GM12878 (cell line): ENCODE results near the gene UBE2E1. TPM values are rescaled to one million over a fixed set of nuclear protein-coding genes. Genes with fewer than 3 reads are reported as not detected.

Experiments used
- BACH1 ChIP-seq: fragments of 450-650 bp; IDR thresholded peaks from 2 replicates; pipeline ENCODE4 v1.6.1; 2017; ENCODE audit warnings: mild to moderate bottlenecking, borderline replicate concordance
- CEBPZ ChIP-seq: fragments of 150-350 bp; IDR thresholded peaks from 2 replicates; pipeline ENCODE4 v1.6.1; 2016; ENCODE audit warnings: low read depth, low read length
- CREB1 ChIP-seq: IDR thresholded peaks from 2 replicates; pipeline ENCODE4 v1.6.1; 2012; ENCODE audit warnings: low read depth, mild to moderate bottlenecking, inconsistent platforms
- DPF2 ChIP-seq: fragments of 450-650 bp; IDR thresholded peaks from 2 replicates; pipeline ENCODE4 v1.6.1; 2017; ENCODE audit warnings: mild to moderate bottlenecking
- E4F1 ChIP-seq: fragments of 450-650 bp; IDR thresholded peaks from 2 replicates; pipeline ENCODE4 v1.6.1; 2018; ENCODE audit warnings: borderline replicate concordance, mild to moderate bottlenecking; ENCODE audit not compliant: partially characterized antibody
- ETV6 ChIP-seq, 2 experiments: fragments of 450-650 bp in 1 of 2; IDR thresholded peaks in 1 of 2; conservative IDR thresholded peaks in 1 of 2; 2 replicates each; pipeline ENCODE4 v1.6.1; 2014; ENCODE audit warnings: antibody characterized with exemption in 1 of 2, borderline replicate concordance in 1 of 2, low read depth in 1 of 2, mild to moderate bottlenecking in 1 of 2, moderate library complexity in 1 of 2
- HDGF ChIP-seq: fragments of 450-650 bp; IDR thresholded peaks from 2 replicates; pipeline ENCODE4 v1.6.1; 2016; ENCODE audit warnings: antibody characterized with exemption
- MYC ChIP-seq: IDR thresholded peaks from 2 replicates; pipeline ENCODE4 v1.6.1; 2011; ENCODE audit warnings: mild to moderate bottlenecking, low read length, moderate library complexity, inconsistent platforms; ENCODE audit not compliant: insufficient read depth, insufficient replicate concordance, insufficient read length, severe bottlenecking
- NR2C2 ChIP-seq: IDR thresholded peaks from 2 replicates; pipeline ENCODE4 v1.6.1; 2011; ENCODE audit warnings: borderline replicate concordance, low read depth; ENCODE audit not compliant: control insufficient read depth, insufficient read length
- PAX5 ChIP-seq: IDR thresholded peaks from 2 replicates; pipeline ENCODE4 v1.6.1; 2011; ENCODE audit warnings: low read depth, low read length, borderline replicate concordance
- RB1 ChIP-seq: fragments of 450-650 bp; formaldehyde crosslinking; IDR thresholded peaks from 2 replicates; pipeline ENCODE4 v1.6.1; 2017; ENCODE audit warnings: mild to moderate bottlenecking, borderline replicate concordance
- RCOR1 ChIP-seq: conservative IDR thresholded peaks from 2 replicates; pipeline ENCODE4 v1.6.1; 2012; ENCODE audit warnings: low read depth, low read length, improper control_type of control experiment
- SRF ChIP-seq, 2 experiments: IDR thresholded peaks; 2 replicates each; pipeline ENCODE4 v1.6.1; 2011; ENCODE audit warnings: low read depth in 2 of 2, low read length in 2 of 2, mild to moderate bottlenecking in 1 of 2, moderate library complexity in 1 of 2
- TAF1 ChIP-seq: IDR thresholded peaks from 2 replicates; pipeline ENCODE4 v1.6.1; 2011; ENCODE audit warnings: mild to moderate bottlenecking, low read depth, low read length, borderline replicate concordance
- polyA plus RNA-seq, 11 experiments: library from polyadenylated mRNA; depleted of rRNA in 4 of 11; unstranded in 6 of 11; stranded (reverse) in 5 of 11; fragments of >200 nt; fragmentation: Nextera tagmentation in 4 of 11; fragmentation: Illumina TruSeq in 1 of 11; extraction: Ambion mirVana in 4 of 11; extraction: Trizol in 1 of 11; gene quantifications; 1 replicate in 1 of 11; 2 replicates in 10 of 11; pipeline versions ENCODE4 v1.2.1 to v1.2.3, GENCODE V29; 2011 to 2016; ENCODE audit warnings: inconsistent platforms in 2 of 11, missing spikeins in 2 of 11, low read depth in 1 of 11
- total RNA-seq, 4 experiments: library from RNA; depleted of rRNA in 3 of 4; stranded (reverse); fragments of >200 nt in 3 of 4; fragmentation: Illumina TruSeq in 1 of 4; extraction: Trizol in 1 of 4; gene quantifications; 2 replicates each; pipeline versions ENCODE4 v1.2.1 to v1.2.3, GENCODE V29; 2013 to 2021
- TF ChIP-seq, protein P1 (sequence below): fragments of 450-650 bp; IDR thresholded peaks from 2 replicates; pipeline ENCODE4 v1.6.1; 2017; ENCODE audit warnings: antibody characterized with exemption, mild to moderate bottlenecking, moderate library complexity
- TF ChIP-seq, protein P2 (sequence below): IDR thresholded peaks from 2 replicates; pipeline ENCODE4 v1.6.1; 2012; ENCODE audit warnings: low read depth, low read length, improper control_type of control experiment
- TF ChIP-seq, protein P3 (sequence below): IDR thresholded peaks from 2 replicates; pipeline ENCODE4 v1.6.1; 2011; ENCODE audit warnings: low read depth, mild to moderate bottlenecking, low read length, moderate library complexity, borderline replicate concordance; ENCODE audit errors: extremely low read depth

The UBE2E1 gene
- total and polyA plus RNA-seq, 10 of the 15 experiments (the other 5 are each of a cell fraction or from before 2014, with no cell fraction given), result 18.7 to 425 (median 147) TPM

DNA sequence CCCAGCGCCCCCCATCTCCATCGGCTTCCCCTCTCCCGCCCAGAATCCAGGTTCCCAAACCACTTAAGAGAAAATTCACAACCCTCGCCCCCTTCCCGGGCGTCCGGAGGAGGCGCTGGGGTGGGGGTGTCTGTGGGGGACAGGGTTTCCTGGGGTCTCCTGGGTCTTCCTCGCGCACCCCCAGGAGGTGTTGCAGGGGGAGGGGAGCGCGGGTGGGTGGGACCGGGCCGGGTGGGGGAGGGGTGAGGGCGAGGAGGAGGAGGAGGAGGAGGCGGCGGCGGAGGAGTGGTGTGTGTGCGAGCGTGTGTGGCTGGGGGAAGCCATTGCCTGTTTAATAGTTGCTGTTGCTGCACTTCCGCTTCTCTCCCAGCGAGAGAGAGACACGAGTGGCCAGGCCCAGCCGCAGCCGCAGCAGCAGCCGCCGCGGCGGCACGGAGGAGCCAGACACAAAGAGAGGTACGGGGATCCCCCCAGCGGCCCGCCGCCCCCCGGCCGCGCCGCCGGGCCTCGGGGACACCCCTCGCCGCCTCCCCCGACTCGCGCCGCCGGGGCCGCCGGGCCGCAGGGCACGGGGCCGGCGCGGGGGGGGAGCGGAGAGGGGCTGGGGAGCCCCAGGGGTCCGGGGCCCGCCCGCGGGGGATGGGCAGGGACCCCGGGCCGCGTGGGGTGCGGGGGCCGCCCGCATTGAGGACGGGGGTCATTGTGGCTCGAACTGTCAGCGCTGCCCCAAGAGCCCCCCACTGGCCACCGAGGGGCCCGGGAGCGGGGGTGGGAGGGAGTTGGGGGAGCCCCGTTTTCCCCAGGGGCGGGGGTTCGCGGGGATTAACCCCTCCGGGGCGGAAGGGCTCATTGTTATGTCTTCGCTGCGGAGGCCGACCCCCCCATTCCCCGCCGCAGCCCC is at the start of gene UBE2E1 (continued):
- TF ChIP-seq, protein P1, sequence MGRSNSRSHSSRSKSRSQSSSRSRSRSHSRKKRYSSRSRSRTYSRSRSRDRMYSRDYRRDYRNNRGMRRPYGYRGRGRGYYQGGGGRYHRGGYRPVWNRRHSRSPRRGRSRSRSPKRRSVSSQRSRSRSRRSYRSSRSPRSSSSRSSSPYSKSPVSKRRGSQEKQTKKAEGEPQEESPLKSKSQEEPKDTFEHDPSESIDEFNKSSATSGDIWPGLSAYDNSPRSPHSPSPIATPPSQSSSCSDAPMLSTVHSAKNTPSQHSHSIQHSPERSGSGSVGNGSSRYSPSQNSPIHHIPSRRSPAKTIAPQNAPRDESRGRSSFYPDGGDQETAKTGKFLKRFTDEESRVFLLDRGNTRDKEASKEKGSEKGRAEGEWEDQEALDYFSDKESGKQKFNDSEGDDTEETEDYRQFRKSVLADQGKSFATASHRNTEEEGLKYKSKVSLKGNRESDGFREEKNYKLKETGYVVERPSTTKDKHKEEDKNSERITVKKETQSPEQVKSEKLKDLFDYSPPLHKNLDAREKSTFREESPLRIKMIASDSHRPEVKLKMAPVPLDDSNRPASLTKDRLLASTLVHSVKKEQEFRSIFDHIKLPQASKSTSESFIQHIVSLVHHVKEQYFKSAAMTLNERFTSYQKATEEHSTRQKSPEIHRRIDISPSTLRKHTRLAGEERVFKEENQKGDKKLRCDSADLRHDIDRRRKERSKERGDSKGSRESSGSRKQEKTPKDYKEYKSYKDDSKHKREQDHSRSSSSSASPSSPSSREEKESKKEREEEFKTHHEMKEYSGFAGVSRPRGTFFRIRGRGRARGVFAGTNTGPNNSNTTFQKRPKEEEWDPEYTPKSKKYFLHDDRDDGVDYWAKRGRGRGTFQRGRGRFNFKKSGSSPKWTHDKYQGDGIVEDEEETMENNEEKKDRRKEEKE, result no peak
- TF ChIP-seq NR2C2 (no peak), DPF2 (peak; percentile 34; the same call in 1 of the 2 replicates), RCOR1 (no peak), CREB1 (peak; percentile 32; the same call in 1 of the 2 replicates), HDGF (no peak), SRF (IDR thresholded peaks at IDR 0.05; ENCODE audit: low read depth in 2 of 2, low read length in 2 of 2) (no peak), MYC (no peak), TAF1 (peak; percentile 86; the same call in 1 of the 2 replicates), CEBPZ (no peak), BACH1 (peak; percentile 85), ETV6 (conservative IDR thresholded peaks at IDR 0.05 in 1 of 2, IDR thresholded peaks at IDR 0.05 in 1 of 2; ENCODE audit: borderline replicate concordance in 1 of 2, low read depth in 1 of 2) (peak in 1 of 2 experiments; percentile 20; a peak in 1 of 4 replicates), PAX5 (peak; percentile 57; the same call in 1 of the 2 replicates), E4F1 (no peak), RB1 (no peak; the same call in 1 of the 2 replicates)
- TF ChIP-seq, protein P2, sequence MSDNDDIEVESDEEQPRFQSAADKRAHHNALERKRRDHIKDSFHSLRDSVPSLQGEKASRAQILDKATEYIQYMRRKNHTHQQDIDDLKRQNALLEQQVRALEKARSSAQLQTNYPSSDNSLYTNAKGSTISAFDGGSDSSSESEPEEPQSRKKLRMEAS, result peak; percentile 72; the same call in 1 of the 2 replicates
- TF ChIP-seq, protein P3, sequence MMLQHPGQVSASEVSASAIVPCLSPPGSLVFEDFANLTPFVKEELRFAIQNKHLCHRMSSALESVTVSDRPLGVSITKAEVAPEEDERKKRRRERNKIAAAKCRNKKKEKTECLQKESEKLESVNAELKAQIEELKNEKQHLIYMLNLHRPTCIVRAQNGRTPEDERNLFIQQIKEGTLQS, result no peak
